Right lobe of liver (tissue), 6 donors: Measurements from ENCODE around the gene CASP7. TPM values are rescaled to one million over a fixed set of nuclear protein-coding genes. Genes with fewer than 3 reads are reported as not detected.

Source experiments
- ATAC-seq, 4 donors: fragments of 200-7000 bp; cut with Tn5 transposase; one replicate each; pipeline ENCODE4 v1.9.1; 2020; ENCODE audit warnings: mild to moderate bottlenecking in 4 of 4, moderate library complexity in 4 of 4
- DNase-seq, 3 donors: peaks; one replicate each; pipeline ENCODE4 v3.0.0-alpha.2; 2020
- H3K27ac ChIP-seq, 3 donors: fragments of 200-600 bp; one replicate each; pipeline ENCODE4 v1.8.0; 2022
- H3K27me3 ChIP-seq, 2 donors: fragments of 200-600 bp; one replicate each; pipeline ENCODE4 v1.8.0; 2022
- H3K36me3 ChIP-seq, 4 donors: fragments of 200-600 bp; sonication (generic) in 1 of 4; one replicate each; pipeline versions ENCODE4 v1.5.1 to v1.8.0; 2017 to 2022; ENCODE audit warnings: control low read depth in 1 of 4
- H3K4me1 ChIP-seq, 4 donors: fragments of 200-600 bp; sonication (generic) in 1 of 4; one replicate each; pipeline versions ENCODE4 v1.5.1 to v1.8.0; 2017 to 2022; ENCODE audit warnings: control low read depth in 1 of 4
- H3K4me3 ChIP-seq, 3 donors: fragments of 200-600 bp; one replicate each; pipeline ENCODE4 v1.8.0; 2022
- H3K9me3 ChIP-seq, 4 donors: fragments of 200-600 bp; sonication (generic) in 1 of 4; one replicate each; pipeline versions ENCODE4 v1.5.1 to v1.8.0; 2017 to 2022; ENCODE audit warnings: control low read depth in 1 of 4
- POLR2A ChIP-seq: fragments of 450-650 bp; IDR thresholded peaks from one replicate; pipeline ENCODE4 v1.6.1; 2017; ENCODE audit warnings: antibody characterized with exemption, mild to moderate bottlenecking
- WGBS: methylation state at CpG from one replicate; pipeline ENCODE4 v1.1.6; 2018; ENCODE audit warnings: low coverage, low lambda C conversion rate; ENCODE audit not compliant: insufficient coverage; ENCODE audit errors: missing lambda C conversion rate; 5-methylcytosine and 5-hydroxymethylcytosine counted together
- intact Hi-C, 2 donors: fragments of 100-400 bp; cut with DNase I; formaldehyde crosslinking; loops; one replicate each; pipeline versions ENCODE4 v1.11.2 to v1.14.1; 2022
- total RNA-seq, 6 experiments: library from RNA; depleted of rRNA in 2 of 6; stranded (reverse); fragments of >200 nt in 2 of 6; fragmentation: NEBNext Ultra II Directional in 3 of 6; extraction: Animal tissue kit (Norgen Biotek cat#: 25700) in 3 of 6; gene quantifications; one replicate each; pipeline versions ENCODE4 v1.1.0 to v1.2.4, GENCODE V29; 2016 to 2023
- TF ChIP-seq, protein P1 (sequence below), 4 donors: fragments of 200-600 bp in 3 of 4; fragments of 450-650 bp in 1 of 4; IDR thresholded peaks; one replicate each; pipeline versions ENCODE4 v1.5.1 to v1.8.0; 2016 to 2022; ENCODE audit warnings: antibody characterized with exemption in 4 of 4, mild to moderate bottlenecking in 2 of 4
- donor health status: DM: no; HTN: yes; CAD: no.
- donor health status: DM: no; HTN: no; CAD: no.
- donor health status: DM: no; HTN: no; CAD: no.
- donor health status: DM: no; HTN: yes; CAD: no.
- donor health status: DM: no; HTN: yes; CAD: no.

Gene CASP7
- total RNA-seq, 6 experiments from 2014 or later: 9.5 to 24.7 (median 12.4) TPM

DNA sequence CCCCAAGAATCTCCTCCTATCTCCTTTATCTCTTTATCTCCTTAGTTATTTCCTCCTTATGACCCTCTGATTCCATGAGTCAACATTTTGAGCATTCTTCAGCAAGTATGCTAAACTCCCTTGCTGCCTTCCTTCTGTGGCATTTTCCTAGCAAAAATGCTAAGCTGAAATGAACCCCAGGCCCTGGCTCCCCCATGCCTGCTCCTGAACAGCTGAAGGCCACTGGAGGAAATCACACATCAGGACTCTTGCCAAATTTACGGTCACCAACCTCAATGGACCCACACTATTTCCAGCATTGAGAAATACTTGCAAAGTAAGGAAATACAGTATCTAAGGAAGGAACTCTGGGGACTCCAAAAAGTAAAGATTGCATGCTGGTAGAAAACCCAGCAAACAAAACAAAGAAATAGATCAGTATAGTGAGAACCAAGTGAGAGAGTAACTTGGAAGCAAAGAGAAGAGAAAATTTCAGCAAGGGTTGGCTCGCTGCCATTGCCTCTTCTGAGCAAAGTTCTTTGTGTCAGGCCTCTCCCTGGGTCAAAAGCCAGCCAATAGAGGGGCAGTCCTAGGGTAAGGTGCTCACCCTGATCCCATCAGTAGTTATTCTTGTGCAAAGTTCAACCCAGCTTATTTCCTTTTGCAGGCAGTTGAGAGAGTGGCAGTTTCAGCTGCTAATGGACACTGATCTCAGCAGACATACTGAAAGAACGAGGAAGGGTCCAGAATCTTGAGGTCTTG is 66.7 kb downstream of the CASP7 start:
- TF ChIP-seq, protein P1, sequence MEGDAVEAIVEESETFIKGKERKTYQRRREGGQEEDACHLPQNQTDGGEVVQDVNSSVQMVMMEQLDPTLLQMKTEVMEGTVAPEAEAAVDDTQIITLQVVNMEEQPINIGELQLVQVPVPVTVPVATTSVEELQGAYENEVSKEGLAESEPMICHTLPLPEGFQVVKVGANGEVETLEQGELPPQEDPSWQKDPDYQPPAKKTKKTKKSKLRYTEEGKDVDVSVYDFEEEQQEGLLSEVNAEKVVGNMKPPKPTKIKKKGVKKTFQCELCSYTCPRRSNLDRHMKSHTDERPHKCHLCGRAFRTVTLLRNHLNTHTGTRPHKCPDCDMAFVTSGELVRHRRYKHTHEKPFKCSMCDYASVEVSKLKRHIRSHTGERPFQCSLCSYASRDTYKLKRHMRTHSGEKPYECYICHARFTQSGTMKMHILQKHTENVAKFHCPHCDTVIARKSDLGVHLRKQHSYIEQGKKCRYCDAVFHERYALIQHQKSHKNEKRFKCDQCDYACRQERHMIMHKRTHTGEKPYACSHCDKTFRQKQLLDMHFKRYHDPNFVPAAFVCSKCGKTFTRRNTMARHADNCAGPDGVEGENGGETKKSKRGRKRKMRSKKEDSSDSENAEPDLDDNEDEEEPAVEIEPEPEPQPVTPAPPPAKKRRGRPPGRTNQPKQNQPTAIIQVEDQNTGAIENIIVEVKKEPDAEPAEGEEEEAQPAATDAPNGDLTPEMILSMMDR (IDR thresholded peaks at IDR 0.05): no peak
- TF ChIP-seq POLR2A: no peak

DNA sequence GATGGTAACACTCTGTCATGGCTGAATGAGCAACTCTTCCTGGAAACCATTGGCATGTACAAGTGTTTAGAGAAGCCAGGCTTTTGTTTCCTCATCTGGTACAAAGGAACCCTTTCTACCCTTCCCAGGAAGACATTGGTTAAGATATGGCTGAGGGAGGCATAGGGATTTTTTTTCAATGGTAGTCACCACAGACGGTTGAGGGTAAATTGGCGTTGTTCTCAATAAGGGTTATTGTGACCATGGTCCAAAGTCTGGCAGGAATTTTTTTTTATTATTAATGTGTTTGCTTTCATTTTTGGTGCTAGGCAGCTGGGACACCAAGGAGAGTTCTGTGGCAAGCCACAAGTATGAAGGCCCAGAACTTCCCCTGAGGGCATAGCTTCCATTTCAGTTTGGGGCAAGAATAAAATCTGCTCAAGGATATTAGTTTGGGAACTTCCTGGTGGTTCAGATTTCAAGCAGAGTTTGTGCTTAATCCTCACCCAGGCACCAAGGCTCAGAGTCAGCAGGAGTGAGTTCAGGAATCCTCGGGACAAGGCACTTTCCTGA is 71.5 kb downstream of the CASP7 start, which contains the start of gene PLEKHS1:
Gene PLEKHS1 (plus strand): TSS at position 502 of the 552 bp plus-strand sequence. CDS start 3,596 bp downstream, outside the sequence.
- Histone ChIP-seq H3K4me1 (peaks cover 0 to 10% (median 3%) of the 10 kb centered on the region in 4 donors), H3K36me3 (no peaks in the 10 kb centered on the region), H3K27ac (no peak within 1 kb of the TSS), H3K9me3 (no peaks in the 10 kb centered on the region), H3K4me3 (no peak within 1 kb of the TSS), H3K27me3 (no peaks in the 10 kb centered on the region)
- 91% methylated on average over 3 of the region's 3 CpGs for WGBS
- no peak for TF ChIP-seq POLR2A
- TF ChIP-seq, protein P1 (IDR thresholded peaks at IDR 0.05): no peak
- no peak for ATAC-seq
- DNase-seq: no peak
- intact Hi-C loops: no loop called here

More for the DNA sequence above, 66.7 kb downstream of the CASP7 start:
- Histone ChIP-seq H3K9me3 (no peaks in the 10 kb centered on the region), H3K36me3 (no peaks in the 10 kb centered on the region), H3K27ac (peak overlapping the region in 1 of 3 donors; percentile 27), H3K4me3 (peak overlapping the region in 1 of 3 donors; percentile 10), H3K4me1 (peaks cover 0 to 17% (median 4%) of the 10 kb centered on the region in 4 donors), H3K27me3 (no peaks in the 10 kb centered on the region)
- peak; percentile 75 to 89 (median 76) for DNase-seq
- ATAC-seq: peak; percentile 91 to 93 (median 92)
- WGBS: 8% methylated on average over 3 of the region's 3 CpGs
- intact Hi-C loops: no loop called here

DNA sequence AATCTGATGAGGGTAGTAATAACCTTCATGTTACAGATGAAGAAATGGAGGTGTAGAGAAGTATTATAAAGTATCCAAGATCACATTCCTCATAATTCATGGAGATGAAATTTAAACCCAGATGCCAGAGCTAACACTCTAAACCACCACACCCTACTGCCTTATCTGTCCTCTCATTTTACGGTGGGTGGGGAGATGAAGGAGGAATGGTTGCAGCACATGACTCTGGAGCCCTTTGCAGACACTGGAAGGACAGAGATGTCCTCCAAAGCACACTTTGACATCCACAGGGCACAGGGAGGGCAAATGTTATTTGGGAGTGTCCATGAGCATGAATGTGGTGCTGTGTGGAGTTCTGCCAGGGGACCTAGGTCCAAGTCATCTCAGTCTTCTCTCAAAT is 72.8 kb downstream of the CASP7 start:
- Histone ChIP-seq H3K27ac (no peak overlapping the region), H3K4me1 (no peaks in the 10 kb centered on the region), H3K9me3 (no peaks in the 10 kb centered on the region), H3K27me3 (no peaks in the 10 kb centered on the region), H3K4me3 (no peak overlapping the region), H3K36me3 (no peaks in the 10 kb centered on the region)
- intact Hi-C loops: no loop called here
- DNase-seq: no peak
- no peak for ATAC-seq
- no CpG with 5 or more reads among the region's 1 CpG for WGBS
- no peak for TF ChIP-seq POLR2A
- TF ChIP-seq, protein P1 (IDR thresholded peaks at IDR 0.05): no peak

DNA sequence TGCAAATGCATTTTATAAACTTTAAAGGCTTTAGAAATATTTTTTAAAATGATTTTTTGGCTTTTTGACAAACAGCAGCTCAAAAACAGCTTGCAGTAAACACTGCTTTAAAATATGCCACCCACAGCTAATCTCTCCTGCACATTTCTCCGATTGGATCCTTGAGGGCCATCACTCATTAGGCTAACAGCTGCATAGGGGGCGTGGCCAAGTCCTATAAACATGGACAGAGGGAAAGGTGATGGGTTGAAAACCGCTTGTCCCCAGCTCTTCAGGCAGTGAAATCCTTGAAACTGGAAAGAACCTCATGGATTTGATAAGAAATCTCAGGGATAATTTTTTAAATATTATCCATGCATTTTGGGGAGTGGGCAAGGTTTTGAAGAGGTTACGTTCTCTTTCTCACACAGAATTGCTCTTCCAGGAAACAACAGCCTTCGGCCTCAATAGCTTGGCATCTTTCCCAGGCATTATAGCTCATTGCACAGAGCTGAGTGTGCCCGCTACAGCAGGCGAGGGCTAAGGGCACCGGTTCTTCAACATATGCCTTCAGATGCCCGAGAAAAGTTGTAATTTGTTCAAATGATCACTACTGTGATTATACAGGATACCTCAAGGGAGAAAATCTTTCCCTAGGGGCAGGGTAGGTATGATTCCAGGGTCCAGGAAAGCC is 73.4 kb downstream of the CASP7 start:
- no peak for ATAC-seq
- TF ChIP-seq, protein P1 (IDR thresholded peaks at IDR 0.05): no peak
- no peak for TF ChIP-seq POLR2A
- no peak for DNase-seq
- H3K36me3 ChIP-seq: no peaks in the 10 kb centered on the region
- H3K4me3 ChIP-seq: no peak overlapping the region
- H3K27ac ChIP-seq: no peak overlapping the region
- H3K9me3 ChIP-seq: no peaks in the 10 kb centered on the region
- H3K27me3 ChIP-seq: no peaks in the 10 kb centered on the region
- intact Hi-C loops: no loop called here
- no peaks in the 10 kb centered on the region for H3K4me1 ChIP-seq
- 47% methylated on average over 8 of the region's 9 CpGs for WGBS
